ENCODE data around the gene TRIB2. TPM values are rescaled to one million over a fixed set of nuclear protein-coding genes. Genes with fewer than 3 reads are reported as not detected.

TRIB2 gene
- total and polyA plus RNA-seq, 2 experiments from 2014 or later, result 19.2 to 27.2 TPM

- TF ChIP-seq EZH2 (IDR thresholded peaks at IDR 0.05; ENCODE audit: borderline replicate concordance) (no peak), EZH2phosphoT487 (IDR thresholded peaks at IDR 0.05; ENCODE audit: low read depth, severe bottlenecking, unreplicated experiment) (no peak), CTCF (IDR thresholded peaks at IDR 0.05; ENCODE audit: poor library complexity) (no peak)
- Histone ChIP-seq H3K9me2 (replicated peaks; ENCODE audit: insufficient read depth) (no peaks in the 10 kb centered on the region), H3K4me2 (no peak overlapping the region), H3K79me2 (no peaks in the 10 kb centered on the region), H3K9me3 (ENCODE audit: low read depth) (no peaks in the 10 kb centered on the region), H3K4me3 (no peak overlapping the region), H3K36me3 (replicated peaks; ENCODE audit: insufficient read depth, low read depth) (no peaks in the 10 kb centered on the region), H3K27ac (no peak overlapping the region), H3K27me3 (no peaks in the 10 kb centered on the region), H3K4me1 (ENCODE audit: insufficient read depth) (peaks cover 8% of the 10 kb centered on the region), H2AFZ (no peak overlapping the region), H4K20me1 (ENCODE audit: insufficient read depth, poor library complexity, severe bottlenecking) (no peaks in the 10 kb centered on the region)
- DNase-seq (ENCODE audit: low spot score), result no peak
- 77% methylated on average over 5 of the region's 5 CpGs for WGBS (ENCODE audit: low lambda C conversion rate, missing lambda C conversion rate)
These were observed 34.7 kb upstream of the TRIB2 start for GRCh38 chr2:12682017-12682416.

GRCh38 chr2:12683457-12684100, 33.2 kb upstream of the TRIB2 start:
- Histone ChIP-seq H2AFZ (no peak overlapping the region), H3K79me2 (no peaks in the 10 kb centered on the region), H3K27me3 (no peaks in the 10 kb centered on the region), H3K4me2 (no peak overlapping the region), H4K20me1 (ENCODE audit: insufficient read depth, poor library complexity, severe bottlenecking) (no peaks in the 10 kb centered on the region), H3K4me3 (no peak overlapping the region), H3K36me3 (replicated peaks; ENCODE audit: insufficient read depth, low read depth) (no peaks in the 10 kb centered on the region), H3K27ac (no peak overlapping the region), H3K4me1 (ENCODE audit: insufficient read depth) (peaks cover 8% of the 10 kb centered on the region), H3K9me2 (replicated peaks; ENCODE audit: insufficient read depth) (no peaks in the 10 kb centered on the region), H3K9me3 (ENCODE audit: low read depth) (no peaks in the 10 kb centered on the region)
- TF ChIP-seq EZH2 (IDR thresholded peaks at IDR 0.05; ENCODE audit: borderline replicate concordance), result no peak
- no peak for TF ChIP-seq EZH2phosphoT487 (IDR thresholded peaks at IDR 0.05; ENCODE audit: low read depth, severe bottlenecking, unreplicated experiment)
- no peak for TF ChIP-seq CTCF (IDR thresholded peaks at IDR 0.05; ENCODE audit: poor library complexity)
- no peak for DNase-seq (ENCODE audit: low spot score)
- 84% methylated on average over 6 of the region's 6 CpGs for WGBS (ENCODE audit: low lambda C conversion rate, missing lambda C conversion rate)

GRCh38 chr2:12684471-12684936, 32.2 kb upstream of the TRIB2 start:
- Histone ChIP-seq H3K27ac (no peak overlapping the region), H3K9me3 (ENCODE audit: low read depth) (no peaks in the 10 kb centered on the region), H3K4me2 (peak overlapping the region; percentile 37), H3K36me3 (replicated peaks; ENCODE audit: insufficient read depth, low read depth) (no peaks in the 10 kb centered on the region), H3K4me1 (ENCODE audit: insufficient read depth) (peaks cover 8% of the 10 kb centered on the region), H3K79me2 (no peaks in the 10 kb centered on the region), H3K4me3 (no peak overlapping the region), H2AFZ (no peak overlapping the region), H3K27me3 (no peaks in the 10 kb centered on the region), H4K20me1 (ENCODE audit: insufficient read depth, poor library complexity, severe bottlenecking) (no peaks in the 10 kb centered on the region), H3K9me2 (replicated peaks; ENCODE audit: insufficient read depth) (no peaks in the 10 kb centered on the region)
- TF ChIP-seq CTCF (IDR thresholded peaks at IDR 0.05; ENCODE audit: poor library complexity) (no peak), EZH2 (IDR thresholded peaks at IDR 0.05; ENCODE audit: borderline replicate concordance) (no peak), EZH2phosphoT487 (IDR thresholded peaks at IDR 0.05; ENCODE audit: low read depth, severe bottlenecking, unreplicated experiment) (no peak)
- 67% methylated on average over 5 of the region's 5 CpGs for WGBS (ENCODE audit: low lambda C conversion rate, missing lambda C conversion rate)
- DNase-seq (ENCODE audit: low spot score), result no peak

All from hepatocyte (in vitro differentiated cells).